ENCODE results near the gene OR2T12. TPM values are rescaled to one million over a fixed set of nuclear protein-coding genes. Genes with fewer than 3 reads are reported as not detected.
"Not testable (repeated sequence)": the region's sequence is repeated elsewhere in the genome, so short reads cannot be mapped to it uniquely, and the experiment has no call there.

Gene OR2T12
- total RNA-seq, 1 donor from 2014 or later = not detected

- H3K27me3 Mint-ChIP-seq (ENCODE audit: unreplicated experiment) = peaks cover 3% of the 10 kb centered on the region
- no peak overlapping the region for H3K4me3 Mint-ChIP-seq (ENCODE audit: unreplicated experiment)
- peaks cover 21% of the 10 kb centered on the region for H3K9me3 Mint-ChIP-seq (ENCODE audit: unreplicated experiment)
- no peak for TF ChIP-seq CTCF (IDR thresholded peaks at IDR 0.05; ENCODE audit: unreplicated experiment)
- H3K36me3 Mint-ChIP-seq (ENCODE audit: low read depth, unreplicated experiment) = no peaks in the 10 kb centered on the region
- no peak for DNase-seq (ENCODE audit: low spot score)
- no peaks in the 10 kb centered on the region for H3K4me1 Mint-ChIP-seq (ENCODE audit: unreplicated experiment)
- H3K27ac Mint-ChIP-seq (ENCODE audit: unreplicated experiment) = no peak overlapping the region
These were observed 2.9 kb upstream of the OR2T12 start for GRCh38 chr1:248306103-248306502.

- not testable (repeated sequence) for H3K4me1 Mint-ChIP-seq (ENCODE audit: unreplicated experiment); H3K36me3 Mint-ChIP-seq (ENCODE audit: low read depth, unreplicated experiment); DNase-seq (ENCODE audit: low spot score); H3K27me3 Mint-ChIP-seq (ENCODE audit: unreplicated experiment); H3K4me3 Mint-ChIP-seq (ENCODE audit: unreplicated experiment); H3K27ac Mint-ChIP-seq (ENCODE audit: unreplicated experiment)
- peaks cover 21% of the 10 kb centered on the region for H3K9me3 Mint-ChIP-seq (ENCODE audit: unreplicated experiment)
These were observed 2.4 kb upstream of the OR2T12 start for GRCh38 chr1:248305672-248306071.

GRCh38 chr1:248288391-248288790 lies 14.8 kb downstream of the OR2T12 start:
- TF ChIP-seq CTCF (IDR thresholded peaks at IDR 0.05; ENCODE audit: unreplicated experiment) = no peak
- no peaks in the 10 kb centered on the region for H3K4me1 Mint-ChIP-seq (ENCODE audit: unreplicated experiment)
- H3K4me3 Mint-ChIP-seq (ENCODE audit: unreplicated experiment) = no peak overlapping the region
- H3K27ac Mint-ChIP-seq (ENCODE audit: unreplicated experiment) = no peak overlapping the region
- H3K36me3 Mint-ChIP-seq (ENCODE audit: low read depth, unreplicated experiment) = no peaks in the 10 kb centered on the region
- H3K9me3 Mint-ChIP-seq (ENCODE audit: unreplicated experiment) = peaks cover 13% of the 10 kb centered on the region
- no peaks in the 10 kb centered on the region for H3K27me3 Mint-ChIP-seq (ENCODE audit: unreplicated experiment)
- no peak for DNase-seq (ENCODE audit: low spot score)

- Mint-ChIP-seq H3K4me3 (ENCODE audit: unreplicated experiment) (no peak within 1 kb of the TSS), H3K36me3 (ENCODE audit: low read depth, unreplicated experiment) (no peaks in the 10 kb centered on the region), H3K27ac (ENCODE audit: unreplicated experiment) (no peak within 1 kb of the TSS), H3K4me1 (ENCODE audit: unreplicated experiment) (no peaks in the 10 kb centered on the region), H3K9me3 (ENCODE audit: unreplicated experiment) (peaks cover 5% of the 10 kb centered on the region), H3K27me3 (ENCODE audit: unreplicated experiment) (no peaks in the 10 kb centered on the region)
- TF ChIP-seq CTCF (IDR thresholded peaks at IDR 0.05; ENCODE audit: unreplicated experiment) = no peak
- DNase-seq (ENCODE audit: low spot score) = no peak
These were observed 25.3 kb downstream of the OR2T12 start, which contains the start of gene OR2T33 for GRCh38 chr1:248277876-248278275. OR2T33 (minus strand) TSS chr1:248277976; CDS start chr1:248273814, 4,162 bp downstream.

- peaks cover 10% of the 10 kb centered on the region for H3K9me3 Mint-ChIP-seq (ENCODE audit: unreplicated experiment)
- DNase-seq (ENCODE audit: low spot score); H3K36me3 Mint-ChIP-seq (ENCODE audit: low read depth, unreplicated experiment); H3K4me3 Mint-ChIP-seq (ENCODE audit: unreplicated experiment); H3K27me3 Mint-ChIP-seq (ENCODE audit: unreplicated experiment); H3K27ac Mint-ChIP-seq (ENCODE audit: unreplicated experiment); H3K4me1 Mint-ChIP-seq (ENCODE audit: unreplicated experiment): not testable (repeated sequence)
These were observed 30.0 kb downstream of the OR2T12 start for GRCh38 chr1:248273225-248273624.

- Mint-ChIP-seq H3K36me3 (ENCODE audit: low read depth, unreplicated experiment) (no peaks in the 10 kb centered on the region), H3K27ac (ENCODE audit: unreplicated experiment) (no peak overlapping the region), H3K9me3 (ENCODE audit: unreplicated experiment) (peaks cover 10% of the 10 kb centered on the region), H3K27me3 (ENCODE audit: unreplicated experiment) (no peaks in the 10 kb centered on the region), H3K4me3 (ENCODE audit: unreplicated experiment) (no peak overlapping the region), H3K4me1 (ENCODE audit: unreplicated experiment) (no peaks in the 10 kb centered on the region)
- no peak for DNase-seq (ENCODE audit: low spot score)
- no peak for TF ChIP-seq CTCF (IDR thresholded peaks at IDR 0.05; ENCODE audit: unreplicated experiment)
These were observed 35.0 kb downstream of the OR2T12 start for GRCh38 chr1:248268178-248268577.

GRCh38 chr1:248259309-248259708 lies 43.9 kb downstream of the OR2T12 start:
- not testable (repeated sequence) for H3K27me3 Mint-ChIP-seq (ENCODE audit: unreplicated experiment); H3K36me3 Mint-ChIP-seq (ENCODE audit: low read depth, unreplicated experiment); H3K27ac Mint-ChIP-seq (ENCODE audit: unreplicated experiment); DNase-seq (ENCODE audit: low spot score); H3K9me3 Mint-ChIP-seq (ENCODE audit: unreplicated experiment); H3K4me3 Mint-ChIP-seq (ENCODE audit: unreplicated experiment); H3K4me1 Mint-ChIP-seq (ENCODE audit: unreplicated experiment)

Data from endothelial cell (in vitro differentiated cells).